ENCODE data around the gene PTGDR. TPM values are rescaled to one million over a fixed set of nuclear protein-coding genes. Genes with fewer than 3 reads are reported as not detected.

Gene PTGDR
- total RNA-seq, 4 donors from 2014 or later, result 12.3 to 30.1 (median 28.3) TPM

DNA sequence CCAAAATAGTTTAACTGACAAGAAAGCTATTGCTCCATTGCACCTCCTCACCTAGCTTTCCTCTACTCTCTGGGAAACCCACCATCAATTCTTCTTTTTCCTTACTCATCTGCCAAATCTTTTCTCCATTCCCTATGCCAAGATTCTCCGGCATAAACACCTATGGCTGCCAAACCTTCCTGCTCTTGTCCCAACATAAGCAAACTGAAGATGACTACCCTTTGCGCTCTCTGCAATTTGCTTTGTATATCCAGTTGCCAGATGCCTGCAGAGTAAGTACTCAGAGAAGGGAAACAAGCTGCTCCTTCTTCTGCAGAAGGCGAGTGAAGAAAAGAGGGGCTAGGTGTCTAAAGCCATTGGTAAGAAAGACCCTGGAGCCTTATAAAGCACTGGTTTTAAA, 58.1 kb downstream of the PTGDR start:
- no peak for DNase-seq
- Histone ChIP-seq H3K4me1 (peaks cover 0 to 36% (median 5%) of the 10 kb centered on the region in 4 donors), H3K27me3 (no peaks in the 10 kb centered on the region), H3K9me3 (peaks cover 0 to 9% of the 10 kb centered on the region in 2 donors), H3K36me3 (no peaks in the 10 kb centered on the region), H3K27ac (peak overlapping the region in 3 of 4 donors; percentile 34 to 51 (median 40)), H3K4me3 (no peak overlapping the region)
- WGBS, 2 donors (ENCODE audit: low coverage in 1 of 2), result 69 to 70% methylated on average over 2 to 3 of the region's 3 CpGs
- TF ChIP-seq POLR2AphosphoS5 (IDR thresholded peaks at IDR 0.05) (peak in 2 of 3 donors; percentile 22 to 32), POLR2A (IDR thresholded peaks at IDR 0.05) (no peak), EP300 (IDR thresholded peaks at IDR 0.05; ENCODE audit: low read depth) (no peak)
- TF ChIP-seq, protein P1, sequence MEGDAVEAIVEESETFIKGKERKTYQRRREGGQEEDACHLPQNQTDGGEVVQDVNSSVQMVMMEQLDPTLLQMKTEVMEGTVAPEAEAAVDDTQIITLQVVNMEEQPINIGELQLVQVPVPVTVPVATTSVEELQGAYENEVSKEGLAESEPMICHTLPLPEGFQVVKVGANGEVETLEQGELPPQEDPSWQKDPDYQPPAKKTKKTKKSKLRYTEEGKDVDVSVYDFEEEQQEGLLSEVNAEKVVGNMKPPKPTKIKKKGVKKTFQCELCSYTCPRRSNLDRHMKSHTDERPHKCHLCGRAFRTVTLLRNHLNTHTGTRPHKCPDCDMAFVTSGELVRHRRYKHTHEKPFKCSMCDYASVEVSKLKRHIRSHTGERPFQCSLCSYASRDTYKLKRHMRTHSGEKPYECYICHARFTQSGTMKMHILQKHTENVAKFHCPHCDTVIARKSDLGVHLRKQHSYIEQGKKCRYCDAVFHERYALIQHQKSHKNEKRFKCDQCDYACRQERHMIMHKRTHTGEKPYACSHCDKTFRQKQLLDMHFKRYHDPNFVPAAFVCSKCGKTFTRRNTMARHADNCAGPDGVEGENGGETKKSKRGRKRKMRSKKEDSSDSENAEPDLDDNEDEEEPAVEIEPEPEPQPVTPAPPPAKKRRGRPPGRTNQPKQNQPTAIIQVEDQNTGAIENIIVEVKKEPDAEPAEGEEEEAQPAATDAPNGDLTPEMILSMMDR (IDR thresholded peaks at IDR 0.05), result no peak
- in situ Hi-C loops (cut with MboI; ENCODE audit: low pct_ligation_motif_present in 1 of 4, low pct_unique_long_range_greater_than_20kb in 1 of 4, low sequenced_read_pairs in 3 of 4) (no loop called here), intact Hi-C loops (cut with DNase I; ENCODE audit: low total_unique reads) (no loop called here)

Other genes starting within 250 kb of the PTGDR start
- 10 to 100 TPM in 3 of 4 donors, 1 to 10 TPM in 1; 8.3 to 62.7 (median 27.4) TPM for gene NID2, start 198.6 kb upstream of the PTGDR start, total RNA-seq
- 1 to 10 TPM; 1.1 to 9.4 (median 4.9) TPM for gene PTGER2, start 46.6 kb downstream of the PTGDR start, total RNA-seq

Data from transverse colon (tissue), 4 donors.